NOMO-1 (cell line): ENCODE measurements around the gene CDC42BPG.

ENCODE experiments used
- DNase-seq, 2 experiments: peaks; one replicate each; lab custom pipeline; 2025; ENCODE audit not compliant: unreplicated experiment in 2 of 2; lab: John Stamatoyannopoulos, UW

CDC42BPG gene

GRCh38 chr11:64809781-64810241 is 34.6 kb downstream of the CDC42BPG start:
- peak in 1 of 2 experiments; percentile 19 for DNase-seq

GRCh38 chr11:64805481-64805880 is 39.0 kb downstream of the CDC42BPG start:
- no peak for DNase-seq

- DNase-seq: no peak
Observed at GRCh38 chr11:64804346-64805210, 39.9 kb downstream of the CDC42BPG start.

GRCh38 chr11:64803846-64804345 is 40.6 kb downstream of the CDC42BPG start:
- DNase-seq: no peak

GRCh38 chr11:64803158-64803845 is 41.2 kb downstream of the CDC42BPG start, which contains the start of gene MAP4K2:
Gene MAP4K2 (minus strand): TSS chr11:64803214. CDS start chr11:64803149, 65 bp downstream.
- peak; percentile 68 to 86 for DNase-seq

GRCh38 chr11:64802370-64803157 is 41.9 kb downstream of the CDC42BPG start:
- DNase-seq: no peak

GRCh38 chr11:64801561-64802369 is 42.7 kb downstream of the CDC42BPG start:
- DNase-seq: peak; percentile 9 to 10

DNA sequence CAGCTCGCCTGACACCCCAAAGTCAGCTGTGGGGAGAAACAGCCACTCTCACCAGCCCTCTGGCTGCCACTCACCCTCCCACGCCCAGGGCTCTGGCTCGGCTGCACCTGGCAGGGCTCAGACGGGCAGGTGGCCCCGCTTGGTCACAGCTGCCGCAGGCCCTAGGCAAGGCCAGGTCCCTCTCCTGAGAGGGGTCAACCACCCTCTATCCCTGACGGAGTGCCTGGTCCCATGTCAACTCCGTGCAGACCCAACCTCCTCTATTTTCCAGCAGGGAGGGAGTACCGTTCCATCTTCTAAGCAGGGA is 43.3 kb downstream of the CDC42BPG start:
- DNase-seq: no peak

DNA sequence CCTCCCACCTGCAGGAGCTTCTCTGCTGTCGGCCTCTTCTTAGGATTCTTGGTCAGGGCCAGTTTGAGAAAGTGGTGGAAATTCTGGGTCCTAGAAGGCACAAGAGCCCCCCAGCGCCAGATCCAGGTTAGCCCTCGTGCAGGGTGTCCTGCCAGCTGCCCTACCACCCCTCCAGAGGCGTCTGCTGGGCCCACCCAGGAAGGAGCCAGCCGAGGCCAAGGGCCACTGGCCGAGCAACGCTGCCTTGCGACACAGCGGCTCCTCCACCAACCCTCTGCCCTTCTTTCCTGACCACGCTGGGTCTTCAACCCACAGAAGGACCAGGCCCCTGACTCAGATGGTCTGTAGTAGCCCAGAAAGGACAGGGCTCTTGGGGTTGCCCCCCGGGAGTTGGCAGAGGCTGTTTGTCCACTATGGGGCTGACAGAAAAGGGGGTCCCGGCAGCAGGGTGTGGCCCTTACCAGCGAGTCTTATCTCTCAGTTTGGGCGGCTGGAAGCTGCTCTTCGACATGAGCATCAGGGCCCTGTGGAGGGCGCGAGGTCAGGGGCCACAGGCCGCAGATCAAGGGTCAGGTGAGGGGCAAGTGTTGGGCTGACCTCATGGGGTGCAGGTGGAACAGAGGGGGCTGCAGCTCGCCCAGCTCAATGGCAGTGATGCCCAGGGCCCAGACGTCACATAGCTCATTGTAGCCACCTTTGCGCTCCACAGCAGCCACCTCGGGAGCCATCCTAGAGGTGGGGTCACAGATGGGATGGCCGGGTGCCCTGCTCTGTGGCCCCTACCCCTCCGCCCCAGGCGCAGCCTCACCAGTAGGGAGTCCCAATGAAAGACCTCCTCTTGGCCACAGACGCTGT is 43.9 kb downstream of the CDC42BPG start:
- DNase-seq: no peak

DNA sequence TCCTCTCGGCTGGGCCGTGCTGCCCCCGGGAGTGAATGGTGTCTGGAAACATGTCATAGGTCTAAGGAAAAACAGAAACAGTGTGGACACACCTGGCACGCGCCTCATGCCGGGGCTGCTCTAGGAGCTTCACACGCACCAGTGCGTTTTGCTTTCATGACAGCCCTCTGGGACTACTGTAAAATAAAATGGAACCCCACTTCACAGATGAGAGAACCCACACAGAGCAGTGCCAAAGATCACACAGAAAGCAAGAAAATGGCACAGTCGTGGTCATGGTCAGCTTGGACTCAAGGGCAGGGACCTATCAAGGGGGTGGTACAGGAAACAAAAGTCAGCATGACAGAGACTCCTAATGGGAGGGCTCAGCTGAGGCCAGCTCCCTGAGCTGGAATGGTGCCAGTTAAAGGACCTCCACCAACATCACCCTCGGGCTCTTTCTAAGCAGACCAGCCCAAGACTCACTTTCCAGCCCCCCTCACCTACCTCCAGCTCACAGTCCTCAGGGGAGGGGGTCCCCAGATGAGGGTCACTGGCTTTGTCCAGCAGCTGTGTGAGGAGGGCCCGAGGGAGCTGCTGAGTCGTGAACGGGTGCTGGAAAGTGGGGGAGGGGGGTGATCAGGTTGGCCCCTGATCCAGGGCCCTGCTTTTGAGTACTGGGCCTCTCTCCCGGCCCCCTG is 44.7 kb downstream of the CDC42BPG start:
- DNase-seq: no peak

GRCh38 chr11:64799256-64799622 is 45.2 kb downstream of the CDC42BPG start:
- DNase-seq: no peak

DNA sequence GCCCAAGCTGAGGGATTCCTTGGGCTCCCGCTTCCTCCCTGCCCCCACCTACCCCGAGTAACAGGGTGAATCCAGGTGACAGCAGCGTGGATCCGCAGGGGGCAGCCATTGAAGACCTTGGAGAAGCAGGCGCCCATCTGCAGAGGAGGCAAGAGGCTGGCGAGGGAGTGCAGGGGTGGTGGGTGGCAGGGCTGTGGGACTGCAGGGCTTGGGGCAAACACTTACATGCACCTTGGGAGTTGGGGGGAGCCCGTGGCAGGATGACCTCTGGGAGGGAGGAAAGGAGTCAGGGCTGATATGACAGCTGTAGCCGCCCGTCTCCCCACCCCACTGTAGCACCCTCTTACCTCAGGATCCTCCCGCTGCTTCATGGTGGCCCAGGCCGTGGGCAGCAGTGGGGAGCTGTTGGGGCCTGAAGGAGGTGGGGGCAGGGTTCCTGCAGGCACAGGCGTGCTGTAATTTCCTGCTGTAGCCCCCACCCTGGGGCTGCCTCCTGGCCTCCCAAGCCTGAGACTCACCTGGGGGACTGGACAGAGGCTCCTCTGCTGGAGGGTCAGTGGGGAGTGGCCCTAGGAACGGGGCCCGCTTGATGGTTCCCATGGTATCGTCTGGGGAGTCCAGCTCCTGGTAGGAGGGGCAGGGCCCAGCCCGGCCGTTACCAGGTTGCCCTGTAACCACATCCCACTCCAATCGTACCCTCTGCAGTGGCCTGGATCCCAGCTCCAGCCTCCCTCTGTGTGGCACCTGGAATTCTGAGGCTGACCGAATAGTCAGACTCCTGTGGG is 47.5 kb downstream of the CDC42BPG start:
- no peak for DNase-seq

GRCh38 chr11:64796047-64796756 is 48.3 kb downstream of the CDC42BPG start:
- no peak for DNase-seq

DNA sequence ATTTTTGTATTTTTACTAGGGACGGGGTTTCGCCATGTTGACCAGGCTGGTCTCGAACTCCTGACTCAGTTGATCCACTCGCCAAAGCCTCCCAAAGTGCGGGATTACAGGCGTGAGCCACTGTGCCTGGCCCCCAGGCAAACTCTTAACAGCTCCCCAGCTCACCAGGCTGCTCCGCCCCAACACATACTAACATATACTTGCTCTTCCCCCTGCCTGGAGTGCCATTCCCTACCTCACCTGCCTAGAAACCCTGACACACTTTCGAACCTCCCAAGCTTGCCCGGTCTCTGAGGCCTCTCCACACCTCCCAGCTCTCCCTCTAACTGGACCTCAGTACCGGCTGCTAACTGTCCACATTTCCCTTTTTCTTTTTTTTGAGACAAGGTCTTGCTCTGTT is 49.9 kb downstream of the CDC42BPG start:
- no peak for DNase-seq

- no peak for DNase-seq
Observed at GRCh38 chr11:64793271-64794160, 50.9 kb downstream of the CDC42BPG start.

DNA sequence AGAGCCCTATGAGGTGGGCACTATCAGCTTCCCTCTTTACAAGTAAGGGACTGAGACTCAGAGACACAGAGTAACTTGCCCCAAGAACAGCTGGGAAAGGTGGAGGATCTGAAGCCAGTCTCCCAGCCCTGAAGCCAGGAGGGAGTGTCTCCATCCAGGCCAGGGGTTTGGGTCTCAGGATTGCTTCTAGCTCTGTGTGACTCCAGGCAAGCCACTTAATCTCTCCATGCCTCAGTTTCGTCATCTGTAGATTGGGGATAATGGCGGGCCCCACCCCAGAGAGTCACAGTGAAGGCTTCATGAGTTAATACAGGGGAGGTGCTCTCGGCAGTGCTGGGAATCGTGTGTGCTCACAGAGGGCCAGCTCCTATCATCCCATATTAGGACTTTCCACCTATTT is 52.0 kb downstream of the CDC42BPG start:
- no peak for DNase-seq
